Common myeloid progenitor, CD34-positive (primary cell): ENCODE results near the gene SYNDIG1.

Experiments
- CTCF ChIA-PET: fragments of 350-600 bp; sonication (Branson Sonifier 250); formaldehyde crosslinking; loops from one replicate; lab custom pipeline; 2021; ENCODE audit warnings: antibody characterized with exemption; lab: Charles Lee
- POLR2A ChIA-PET: fragments of 350-600 bp; sonication (Branson Sonifier 250); formaldehyde crosslinking; loops from one replicate; lab custom pipeline; 2021; ENCODE audit warnings: antibody characterized with exemption; lab: Charles Lee
- DNase-seq, 3 donors: peaks; one replicate each; pipeline versions ENCODE4 v3.0.0 to v3.0.0-alpha.2; 2013
- H3K27ac ChIP-seq, 2 experiments: 1 replicate in 1 of 2; 2 replicates in 1 of 2; pipeline ENCODE4 v1.7.0; 2013; ENCODE audit warnings: inconsistent platforms in 2 of 2, low read length in 2 of 2, mild to moderate bottlenecking in 2 of 2, low read depth in 1 of 2, moderate library complexity in 1 of 2; ENCODE audit not compliant: severe bottlenecking in 2 of 2, insufficient read depth in 1 of 2, poor library complexity in 1 of 2
- H3K27me3 ChIP-seq, 5 experiments: replicated peaks in 2 of 5; 1 replicate in 3 of 5; 2 replicates in 2 of 5; pipeline versions ENCODE4 v1.6.1 to v1.7.0; 2013; ENCODE audit warnings: low read length in 4 of 5, mild to moderate bottlenecking in 2 of 5, moderate library complexity in 2 of 5, inconsistent platforms in 1 of 5; ENCODE audit not compliant: insufficient read depth in 5 of 5, control insufficient read depth in 4 of 5
- H3K36me3 ChIP-seq, 4 experiments: 1 replicate in 2 of 4; 2 replicates in 2 of 4; pipeline versions ENCODE4 v1.6.1 to v1.7.0; 2013; ENCODE audit warnings: low read length in 3 of 4, control low read depth in 1 of 4, mild to moderate bottlenecking in 1 of 4; ENCODE audit not compliant: control insufficient read depth in 4 of 4, insufficient read depth in 4 of 4
- H3K4me1 ChIP-seq, 4 experiments: 1 replicate in 3 of 4; 2 replicates in 1 of 4; pipeline versions ENCODE4 v1.6.1 to v1.7.1; 2013; ENCODE audit warnings: low read length in 3 of 4, mild to moderate bottlenecking in 3 of 4, control low read depth in 1 of 4, inconsistent platforms in 1 of 4, moderate library complexity in 1 of 4; ENCODE audit not compliant: control insufficient read depth in 4 of 4, insufficient read depth in 4 of 4; ENCODE audit errors: control extremely low read depth in 1 of 4
- H3K4me3 ChIP-seq, 7 experiments: 1 replicate in 4 of 7; 2 replicates in 3 of 7; pipeline versions ENCODE4 v1.5.1 to v1.7.0; 2013; ENCODE audit warnings: mild to moderate bottlenecking in 7 of 7, low read length in 6 of 7, moderate library complexity in 6 of 7, inconsistent platforms in 2 of 7, low read depth in 2 of 7, control low read depth in 1 of 7; ENCODE audit not compliant: insufficient read depth in 4 of 7, control insufficient read depth in 1 of 7; ENCODE audit errors: extremely low read depth in 1 of 7
- H3K9me3 ChIP-seq, 5 experiments: 1 replicate in 4 of 5; 2 replicates in 1 of 5; pipeline versions ENCODE4 v1.6.1 to v1.7.1; 2013; ENCODE audit warnings: low read length in 4 of 5, mild to moderate bottlenecking in 2 of 5, inconsistent platforms in 1 of 5, low read depth in 1 of 5, moderate library complexity in 1 of 5; ENCODE audit not compliant: control insufficient read depth in 4 of 5, insufficient read depth in 2 of 5; ENCODE audit errors: control extremely low read depth in 1 of 5
- WGBS: methylation state at CpG from one replicate; pipeline ENCODE4 v1.1.5; 2013; ENCODE audit not compliant: insufficient coverage; 5-methylcytosine and 5-hydroxymethylcytosine counted together

Gene SYNDIG1

GRCh38 chr20:24531202-24531601 is 61.8 kb downstream of the SYNDIG1 start:
- 100% methylated on average over 2 of the region's 4 CpGs for WGBS
- no peaks in the 10 kb centered on the region for H3K27me3 ChIP-seq
- H3K36me3 ChIP-seq, result no peaks in the 10 kb centered on the region
- no peak overlapping the region for H3K27ac ChIP-seq
- ChIA-PET CTCF (no interaction called here), POLR2A (no interaction called here)
- H3K4me3 ChIP-seq, result no peak overlapping the region
- DNase-seq, result no peak
- H3K9me3 ChIP-seq, result peaks cover 0 to 1% (median 0%) of the 10 kb centered on the region in 5 experiments
- H3K4me1 ChIP-seq, result peaks cover 0 to 8% (median 3%) of the 10 kb centered on the region in 4 experiments

DNA sequence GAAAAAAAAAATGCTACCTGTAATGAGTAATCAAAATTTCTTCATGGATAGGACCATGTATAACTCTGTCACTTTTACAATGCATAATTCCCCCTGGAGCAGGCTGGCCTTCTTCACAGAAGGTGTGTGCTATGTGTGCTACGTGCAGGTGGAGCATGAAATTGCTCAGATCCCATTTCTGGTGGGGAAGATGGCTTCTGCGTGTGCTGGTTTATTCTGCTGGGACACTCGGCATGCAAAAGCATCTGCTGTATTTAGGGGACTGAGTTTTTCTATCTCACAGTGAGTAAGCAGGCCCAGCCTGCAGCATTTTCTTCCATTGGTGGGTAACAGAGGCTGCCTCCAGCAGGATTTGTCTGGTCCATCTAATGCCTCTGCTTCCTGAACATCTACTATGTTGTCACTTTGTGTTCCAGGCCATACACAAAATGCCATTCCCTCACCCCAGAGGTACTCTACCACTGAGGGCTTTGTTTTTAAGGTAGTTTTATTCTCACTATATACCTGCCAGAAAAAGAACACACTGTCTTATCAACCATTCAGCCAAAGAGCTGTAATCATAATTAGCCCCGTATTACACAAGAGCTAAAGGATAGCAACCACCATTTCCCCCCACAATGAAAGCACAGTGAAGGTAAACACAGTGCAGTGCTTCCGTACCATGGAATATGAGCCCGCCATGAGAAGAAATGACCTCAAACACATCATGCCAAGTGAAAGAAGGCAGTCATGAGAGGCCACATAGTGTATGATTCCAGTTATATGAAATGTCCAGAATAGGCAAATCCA is 62.4 kb downstream of the SYNDIG1 start:
- ChIA-PET POLR2A (no interaction called here), CTCF (interaction anchor here (1.7 kb wide), 1 partner anchor 9 kb away, joined by 3 read pairs; no protein-coding TSS in a partner anchor)
- Histone ChIP-seq H3K27me3 (no peaks in the 10 kb centered on the region), H3K27ac (no peak overlapping the region), H3K36me3 (no peaks in the 10 kb centered on the region), H3K4me1 (peaks cover 0 to 8% (median 3%) of the 10 kb centered on the region in 4 experiments), H3K9me3 (peaks cover 0 to 1% (median 0%) of the 10 kb centered on the region in 5 experiments), H3K4me3 (no peak overlapping the region)
- no peak for DNase-seq
- 100% methylated on average over 3 of the region's 6 CpGs for WGBS

DNA sequence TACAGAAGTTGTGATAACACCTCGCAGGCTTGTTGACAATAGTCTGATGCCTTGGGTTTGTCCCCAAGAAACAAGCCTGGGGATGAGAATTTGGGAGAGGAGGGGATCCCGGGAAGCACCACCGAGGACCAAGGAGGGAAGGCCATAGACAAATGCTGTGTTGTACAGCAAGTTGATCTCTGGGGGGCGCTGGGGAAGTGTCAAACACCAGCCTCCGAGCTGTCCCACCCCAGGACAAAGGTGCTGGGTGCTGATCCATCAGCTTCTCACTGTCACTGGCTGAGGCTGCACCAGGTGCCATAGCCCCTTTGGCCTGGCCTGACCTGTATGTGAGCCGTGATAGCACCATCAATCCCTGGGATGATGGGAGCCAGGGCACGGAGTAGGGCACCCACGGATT is 64.0 kb downstream of the SYNDIG1 start:
- no peak overlapping the region for H3K4me3 ChIP-seq
- POLR2A ChIA-PET, result no interaction called here
- H3K4me1 ChIP-seq, result peaks cover 0 to 8% (median 3%) of the 10 kb centered on the region in 4 experiments
- no peak for DNase-seq
- CTCF ChIA-PET, result interaction anchor here (1.7 kb wide), 1 partner anchor 10 kb away, joined by 3 read pairs; no protein-coding TSS in a partner anchor
- H3K27me3 ChIP-seq, result no peaks in the 10 kb centered on the region
- H3K9me3 ChIP-seq, result peaks cover 0 to 1% (median 0%) of the 10 kb centered on the region in 5 experiments
- WGBS, result 98% methylated on average over 8 of the region's 8 CpGs
- no peaks in the 10 kb centered on the region for H3K36me3 ChIP-seq
- H3K27ac ChIP-seq, result no peak overlapping the region

DNA sequence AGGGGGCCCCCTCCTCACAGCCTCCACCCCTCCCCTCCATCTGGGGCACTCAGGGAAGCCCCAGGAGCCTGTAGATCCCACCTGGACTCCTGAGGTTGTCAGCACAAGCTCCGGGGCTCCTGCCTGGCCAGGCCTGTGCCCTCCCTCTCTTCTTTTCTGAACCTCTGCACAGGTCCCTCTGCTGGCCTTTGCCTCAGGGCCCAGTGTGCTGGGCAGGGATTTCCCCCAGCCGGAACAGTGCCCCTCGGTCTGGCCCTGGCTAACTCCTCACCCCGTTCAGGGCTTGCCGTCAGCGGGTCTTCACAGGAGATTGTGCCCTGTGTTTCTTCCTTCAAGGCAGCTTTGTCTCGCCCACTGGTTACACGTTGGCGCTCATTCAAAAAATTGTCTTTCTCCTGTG is 64.9 kb downstream of the SYNDIG1 start:
- ChIA-PET CTCF (no interaction called here), POLR2A (no interaction called here)
- 90% methylated on average over 9 of the region's 9 CpGs for WGBS
- Histone ChIP-seq H3K9me3 (peaks cover 0 to 1% (median 0%) of the 10 kb centered on the region in 5 experiments), H3K4me3 (no peak overlapping the region), H3K4me1 (peaks cover 0 to 8% (median 3%) of the 10 kb centered on the region in 4 experiments), H3K27ac (no peak overlapping the region), H3K36me3 (no peaks in the 10 kb centered on the region), H3K27me3 (no peaks in the 10 kb centered on the region)
- DNase-seq, result no peak

DNA sequence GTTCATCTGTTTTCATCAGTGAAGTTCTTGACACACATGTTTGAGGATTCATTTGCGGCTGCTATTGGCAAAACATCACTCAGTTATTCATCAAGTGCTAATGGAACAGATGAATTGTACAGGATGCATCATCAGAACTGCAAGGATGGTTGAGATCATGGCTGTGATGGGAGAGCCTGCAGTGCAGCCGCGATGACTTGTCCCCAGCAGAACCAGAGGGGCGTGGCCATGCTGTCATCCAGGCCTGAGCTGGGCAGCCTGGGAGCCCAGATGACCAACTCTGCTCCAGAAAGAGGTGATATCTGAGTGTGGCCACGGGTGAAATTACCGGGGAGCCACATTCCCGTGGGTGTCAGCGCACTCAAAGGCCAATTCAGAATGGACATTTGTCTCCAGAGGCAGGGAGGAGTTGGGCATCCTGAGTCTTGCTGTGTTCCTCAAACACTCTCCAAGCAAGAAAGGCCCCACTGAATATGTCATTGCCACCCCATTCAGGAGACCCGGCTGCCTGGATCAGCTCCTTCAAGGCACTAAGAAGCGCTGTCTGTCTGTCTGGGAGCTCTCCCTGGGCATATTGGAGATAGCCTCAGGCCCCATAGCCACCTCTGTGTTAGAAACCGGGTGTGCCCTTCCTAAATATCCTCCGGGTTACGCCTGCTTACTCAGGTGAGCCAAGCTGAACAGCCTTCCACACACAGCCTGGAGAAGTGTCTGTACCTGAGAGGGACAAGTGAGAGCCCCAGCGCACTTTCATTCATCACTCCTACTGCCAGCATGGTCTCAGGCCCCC is 66.7 kb downstream of the SYNDIG1 start:
- ChIA-PET POLR2A (no interaction called here), CTCF (no interaction called here)
- no peaks in the 10 kb centered on the region for H3K36me3 ChIP-seq
- H3K4me3 ChIP-seq, result no peak overlapping the region
- no peaks in the 10 kb centered on the region for H3K4me1 ChIP-seq
- peaks cover 0 to 4% (median 1%) of the 10 kb centered on the region in 5 experiments for H3K9me3 ChIP-seq
- H3K27me3 ChIP-seq, result no peaks in the 10 kb centered on the region
- DNase-seq, result no peak
- 96% methylated on average over 14 of the region's 14 CpGs for WGBS
- H3K27ac ChIP-seq, result no peak overlapping the region

DNA sequence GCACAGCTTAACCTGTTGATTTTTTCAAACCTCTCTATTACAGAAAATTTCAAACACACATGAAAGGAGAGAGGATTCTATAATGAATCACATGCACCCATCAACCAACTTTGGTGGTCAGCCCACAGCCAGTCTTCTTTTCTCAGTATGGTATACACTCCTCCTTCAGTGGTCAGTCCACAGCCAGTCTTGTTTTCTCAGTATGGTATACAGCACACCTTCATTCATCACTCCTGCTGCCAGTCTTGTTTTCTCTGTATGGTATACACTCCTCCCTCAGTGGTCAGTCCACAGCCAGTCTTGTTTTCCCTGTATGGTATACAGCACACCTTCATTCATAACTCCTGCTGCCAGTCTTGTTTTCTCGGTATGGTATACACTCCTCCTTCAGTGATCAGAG is 67.8 kb downstream of the SYNDIG1 start:
- ChIA-PET POLR2A (no interaction called here), CTCF (no interaction called here)
- Histone ChIP-seq H3K27me3 (no peaks in the 10 kb centered on the region), H3K4me3 (no peak overlapping the region), H3K9me3 (peaks cover 0 to 4% (median 1%) of the 10 kb centered on the region in 5 experiments), H3K27ac (no peak overlapping the region), H3K36me3 (no peaks in the 10 kb centered on the region), H3K4me1 (peaks cover 0 to 3% (median 0%) of the 10 kb centered on the region in 4 experiments)
- WGBS, result 100% methylated on average over 1 of the region's 1 CpG
- no peak for DNase-seq

DNA sequence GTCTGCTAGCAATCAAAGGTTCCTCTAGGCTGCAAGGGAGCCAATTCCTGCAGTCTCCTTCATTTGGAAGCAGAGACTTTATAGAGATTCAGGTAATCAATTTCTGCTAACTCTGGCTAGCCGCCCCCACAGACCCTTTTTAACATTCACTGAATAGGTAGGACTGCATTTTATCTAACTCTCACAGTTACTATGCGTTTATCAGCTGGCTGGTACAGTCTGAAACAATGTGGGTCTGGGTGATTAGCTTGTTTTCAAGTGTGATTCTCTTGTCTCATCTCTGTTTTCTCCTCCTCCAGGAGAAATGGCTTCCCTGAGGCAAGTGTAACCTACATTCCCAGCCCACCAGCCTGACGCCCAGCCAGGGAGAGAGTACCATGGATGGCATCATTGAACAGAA is 73.3 kb downstream of the SYNDIG1 start:
- H3K4me3 ChIP-seq, result no peak overlapping the region
- peaks cover 0 to 10% (median 3%) of the 10 kb centered on the region in 4 experiments for H3K4me1 ChIP-seq
- no peak for DNase-seq
- no peak overlapping the region for H3K27ac ChIP-seq
- WGBS, result 100% methylated on average over 1 of the region's 3 CpGs
- POLR2A ChIA-PET, result no interaction called here
- CTCF ChIA-PET, result no interaction called here
- H3K36me3 ChIP-seq, result no peaks in the 10 kb centered on the region
- peaks cover 0 to 8% (median 0%) of the 10 kb centered on the region in 5 experiments for H3K9me3 ChIP-seq
- H3K27me3 ChIP-seq, result no peaks in the 10 kb centered on the region
